Stimulated activated CD4-positive, alpha-beta T cell treated with anti-CD3 and anti-CD28 coated beads, Interleukin-2, amount 100 ng/mL, for 4 hours (primary cell): ENCODE data around the gene RRBP1.
A peak's percentile ranks its signal among the peaks of the same experiment; 100 is the strongest.

Source experiments
- DNase-seq: peaks from one replicate; pipeline ENCODE4 v3.0.0-alpha.2; 2020; ENCODE audit warnings: low read depth

The RRBP1 gene

DNA sequence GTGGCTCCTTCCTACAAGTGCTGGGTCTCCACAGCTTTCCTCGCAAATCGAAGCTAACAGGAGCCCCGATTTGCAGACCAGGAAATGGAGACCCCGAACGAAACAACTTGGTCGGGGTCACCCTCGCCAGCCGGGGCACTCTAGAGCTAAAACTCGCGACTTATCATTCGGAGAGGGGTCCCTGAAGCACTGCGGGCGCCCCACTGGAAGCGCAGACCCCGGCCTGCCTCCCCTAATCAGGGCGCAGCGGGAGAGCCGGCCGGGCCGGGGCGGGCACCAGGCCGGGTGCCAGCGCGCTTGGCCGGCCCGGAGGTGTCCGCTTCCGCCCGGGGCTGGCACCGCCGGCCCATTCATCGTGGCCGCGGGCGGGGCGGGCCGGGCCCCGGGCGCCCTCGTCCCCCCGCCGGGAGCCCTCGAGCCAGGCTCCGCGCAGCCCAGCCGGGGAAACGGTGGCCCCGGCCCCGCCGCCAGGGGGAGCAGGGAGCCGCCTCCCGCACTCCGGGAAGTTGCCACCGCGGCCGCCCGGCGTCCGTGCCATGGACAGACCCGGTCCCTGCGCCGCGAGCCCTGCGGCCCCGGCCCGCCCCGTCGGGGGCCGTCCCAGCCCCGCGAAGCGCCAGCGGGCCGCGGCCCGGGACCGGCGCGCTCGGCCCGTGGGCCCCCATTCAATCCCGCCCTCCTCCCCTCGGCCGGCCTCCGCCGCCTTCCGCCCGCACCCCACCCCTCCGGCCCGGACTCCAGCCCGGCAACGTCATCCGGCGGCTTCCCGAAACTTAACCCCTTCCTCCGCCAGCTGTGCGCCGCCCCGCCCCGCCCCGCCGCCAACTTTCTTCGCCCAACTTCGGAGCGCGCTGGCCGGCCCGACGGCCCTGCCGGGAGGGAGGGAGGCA lies 961 bp downstream of the RRBP1 start:
- DNase-seq, result peak; percentile 68

- DNase-seq, result no peak
Measured at GRCh38 chr20:17679941-17680835, 1.9 kb downstream of the RRBP1 start.

- DNase-seq, result no peak
Measured at GRCh38 chr20:17678886-17679285, 3.2 kb downstream of the RRBP1 start.

GRCh38 chr20:17678295-17678694 lies 3.7 kb downstream of the RRBP1 start:
- DNase-seq, result no peak

- no peak for DNase-seq
Measured at GRCh38 chr20:17676942-17677341, 5.1 kb downstream of the RRBP1 start.

GRCh38 chr20:17676378-17676759 lies 5.7 kb downstream of the RRBP1 start:
- no peak for DNase-seq

DNA sequence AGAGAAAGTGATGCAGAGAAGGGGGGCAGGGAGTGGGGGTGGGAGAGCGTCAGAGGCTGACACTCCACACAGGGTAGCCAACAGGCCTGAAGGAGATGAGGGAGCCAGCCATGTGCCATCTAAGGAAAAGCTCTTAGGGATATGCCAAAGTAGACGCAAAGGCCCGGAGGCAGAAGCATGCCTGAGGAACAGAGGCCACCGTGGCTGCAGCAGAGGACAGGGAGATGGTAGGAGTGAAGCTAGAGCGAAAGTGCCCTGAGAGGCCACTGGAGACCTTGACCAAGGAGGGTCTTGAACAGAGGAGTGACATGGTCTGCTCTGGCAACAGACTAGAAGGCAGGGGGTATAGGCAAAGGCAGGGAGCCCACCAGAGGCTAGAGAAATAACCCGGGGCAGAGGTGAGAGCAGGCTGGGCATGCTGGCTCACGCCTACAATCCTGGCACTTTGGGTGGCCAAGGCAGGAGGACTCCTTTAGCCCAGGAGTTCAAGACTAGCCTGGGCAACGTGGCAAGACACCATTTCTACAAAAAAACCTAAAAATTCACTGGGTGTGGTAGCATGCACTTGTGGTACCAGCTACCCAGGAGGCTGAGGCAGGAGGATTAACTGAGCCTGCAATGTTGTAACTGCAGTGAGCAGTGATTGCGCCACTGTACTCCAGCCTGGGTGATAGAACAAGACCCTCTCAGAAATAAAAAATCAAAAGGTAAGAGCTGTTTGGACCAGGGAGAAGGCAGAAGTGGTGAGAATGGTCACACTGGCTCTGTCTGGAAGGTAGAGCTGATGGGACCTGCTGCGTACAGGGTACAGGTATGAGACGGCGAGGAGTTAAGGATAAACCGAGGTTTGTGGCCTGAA lies 6.3 kb downstream of the RRBP1 start:
- DNase-seq, result no peak

DNA sequence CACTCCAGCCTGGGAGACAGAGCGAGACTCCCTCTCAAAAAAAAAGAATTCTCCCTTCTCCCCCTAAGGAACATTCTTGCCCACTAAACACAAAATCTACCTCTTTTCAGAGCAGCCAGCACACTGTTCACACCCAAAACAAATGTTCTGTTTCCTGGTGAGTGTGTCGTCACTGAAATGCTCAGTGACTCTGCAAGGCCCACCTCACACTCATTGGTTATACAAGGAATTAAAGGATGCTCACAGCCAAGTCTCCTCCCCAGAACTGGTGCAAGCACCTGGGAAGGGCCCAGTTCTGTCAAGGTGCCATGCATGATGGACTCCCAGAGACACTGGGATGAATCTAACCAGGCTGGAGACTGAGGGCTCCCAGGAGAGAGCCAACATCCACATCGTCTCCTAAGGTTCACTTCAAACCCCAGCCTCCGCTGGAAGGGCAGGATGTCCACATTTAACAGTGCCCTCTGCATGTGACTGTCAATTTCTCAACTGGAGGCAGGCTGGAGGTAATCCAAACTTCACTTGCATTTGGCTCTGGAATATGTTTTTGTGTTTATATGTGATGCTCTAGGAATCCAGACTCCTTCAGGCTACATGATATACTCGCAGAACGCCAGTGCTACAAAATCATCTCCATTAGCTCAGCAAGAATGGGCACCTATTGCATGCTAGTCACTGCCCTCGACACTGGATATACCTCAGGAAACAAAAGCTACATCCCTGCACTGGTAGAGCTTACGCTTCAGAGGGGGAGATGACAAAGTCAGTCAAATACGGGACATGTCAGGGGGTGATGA lies 7.1 kb downstream of the RRBP1 start:
- DNase-seq, result no peak

GRCh38 chr20:17673084-17673483 lies 9.0 kb downstream of the RRBP1 start:
- DNase-seq, result no peak

DNA sequence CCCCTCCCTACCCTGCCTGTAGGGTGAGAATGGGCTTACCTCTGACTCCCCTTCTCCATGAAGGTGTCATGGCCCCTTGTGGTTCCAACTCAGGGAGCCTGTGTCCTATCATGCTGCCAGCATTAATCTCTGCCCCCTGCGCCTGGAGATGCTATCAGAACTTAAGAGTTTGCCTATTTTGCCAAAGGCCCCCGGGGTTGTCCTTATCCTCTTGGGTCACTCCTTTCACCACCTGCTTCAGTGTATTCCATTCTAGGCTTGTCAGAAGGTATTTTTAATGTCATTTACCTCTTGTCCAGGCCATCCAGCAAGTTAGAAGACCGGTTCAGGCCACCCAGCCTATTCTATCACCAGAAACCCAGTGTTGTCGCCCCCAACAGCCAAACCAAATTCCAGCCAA lies 10.5 kb downstream of the RRBP1 start:
- DNase-seq, result no peak

DNA sequence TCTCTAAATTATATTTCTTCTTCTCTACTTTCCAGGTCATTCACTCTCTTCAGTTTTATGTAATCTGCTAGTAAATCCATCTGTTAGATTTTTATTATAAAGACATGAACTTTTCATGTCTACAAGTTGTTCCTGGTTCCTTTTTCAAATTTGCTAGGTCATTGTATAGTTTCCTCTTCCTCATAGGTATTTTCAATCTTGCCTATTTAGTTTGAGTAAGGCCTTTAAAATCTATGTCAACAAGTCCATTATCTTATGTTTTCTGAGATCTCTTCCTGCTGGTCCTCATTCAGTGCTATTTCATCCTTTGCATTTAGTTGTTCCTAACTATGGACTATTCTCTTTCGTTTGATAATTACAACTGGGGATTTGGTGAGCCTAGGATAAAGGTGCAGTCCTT lies 11.0 kb downstream of the RRBP1 start:
- DNase-seq, result no peak

- no peak for DNase-seq
Measured at GRCh38 chr20:17669306-17669931, 12.6 kb downstream of the RRBP1 start.

- no peak for DNase-seq
Measured at GRCh38 chr20:17668432-17668831, 13.6 kb downstream of the RRBP1 start.

GRCh38 chr20:17667445-17667844 lies 14.6 kb downstream of the RRBP1 start:
- DNase-seq, result no peak

GRCh38 chr20:17666481-17666880 lies 15.6 kb downstream of the RRBP1 start:
- no peak for DNase-seq

- no peak for DNase-seq
Measured at GRCh38 chr20:17665756-17666155, 16.3 kb downstream of the RRBP1 start.

DNA sequence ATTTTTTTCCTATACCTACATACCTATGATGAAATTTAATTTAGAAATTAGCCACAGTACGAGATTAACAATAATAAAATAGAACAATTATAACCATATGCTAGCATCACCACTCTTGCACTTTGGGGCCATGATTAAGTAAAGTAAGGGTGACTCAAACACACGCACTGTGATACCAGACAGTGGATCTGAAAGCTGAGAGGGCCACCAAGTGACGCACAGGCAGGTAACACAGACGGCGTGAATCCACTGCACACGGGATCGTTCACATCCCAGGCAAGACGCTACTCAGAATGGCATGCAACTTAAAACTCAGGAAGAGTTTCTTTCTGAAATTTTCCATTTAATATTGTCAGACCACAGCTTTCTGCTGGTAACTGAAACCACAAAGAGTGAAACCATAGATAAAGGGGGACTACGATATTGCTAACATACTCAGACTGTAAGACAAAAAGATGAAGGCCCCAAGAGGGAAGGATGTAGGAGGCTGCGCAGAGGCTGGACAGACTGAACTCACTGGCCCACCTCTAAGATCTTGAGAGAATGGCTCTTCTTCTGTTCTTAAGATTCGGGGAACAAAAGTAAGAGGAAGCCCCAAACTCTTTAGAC lies 17.9 kb downstream of the RRBP1 start:
- DNase-seq, result no peak

- DNase-seq, result no peak
Measured at GRCh38 chr20:17663486-17663885, 18.6 kb downstream of the RRBP1 start.

DNA sequence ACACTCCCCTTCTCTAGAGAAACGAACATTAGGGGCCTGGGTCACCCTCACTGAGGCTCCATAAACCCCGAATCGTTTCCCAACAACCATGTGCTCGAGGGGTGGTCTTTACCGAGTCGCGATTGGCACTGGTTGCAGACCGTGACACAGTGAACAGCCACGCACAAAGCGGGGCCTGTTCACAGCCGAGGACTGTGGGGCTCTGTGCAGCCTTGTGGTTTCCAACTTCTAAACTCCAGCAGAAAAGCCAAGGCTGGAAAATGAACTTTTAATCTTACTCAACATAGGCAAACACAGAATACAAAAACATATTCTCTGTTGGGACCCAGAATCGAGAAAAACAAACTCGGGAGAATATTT lies 19.0 kb downstream of the RRBP1 start:
- DNase-seq, result no peak

DNA sequence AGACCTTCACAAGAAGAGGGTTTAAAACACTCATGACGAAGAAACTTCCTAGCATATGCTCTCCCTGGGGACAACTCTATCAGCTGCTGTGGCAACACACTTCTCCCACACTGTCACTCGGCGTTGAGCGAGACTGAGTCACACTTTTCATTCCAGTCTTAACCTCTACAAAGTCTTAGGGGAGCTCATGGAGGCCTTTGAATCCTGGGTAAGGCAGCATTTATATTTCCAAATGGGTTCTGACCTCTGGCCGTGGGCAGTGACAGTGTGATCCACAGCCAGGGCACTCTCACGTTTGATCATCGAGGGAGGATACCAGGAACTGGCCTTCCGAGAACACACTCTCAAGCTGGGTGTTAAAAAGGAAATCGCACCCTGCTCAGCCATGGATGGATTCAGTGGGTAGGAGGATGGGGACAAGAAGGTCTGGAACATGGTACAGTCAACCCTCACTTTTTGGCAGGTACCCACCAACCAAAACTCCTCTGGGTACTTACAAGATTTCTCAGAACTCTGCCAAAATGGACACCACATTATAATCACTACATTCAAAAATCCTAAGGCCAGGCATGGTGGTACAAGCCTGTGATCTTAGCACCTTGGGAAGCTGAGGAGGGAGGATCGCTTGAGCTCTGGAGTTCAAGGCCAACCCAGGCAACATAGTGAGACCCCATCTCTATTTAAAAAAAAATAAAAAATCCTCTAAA lies 19.6 kb downstream of the RRBP1 start:
- DNase-seq, result no peak
